Measurements from ENCODE around the gene C12orf42.

DNA sequence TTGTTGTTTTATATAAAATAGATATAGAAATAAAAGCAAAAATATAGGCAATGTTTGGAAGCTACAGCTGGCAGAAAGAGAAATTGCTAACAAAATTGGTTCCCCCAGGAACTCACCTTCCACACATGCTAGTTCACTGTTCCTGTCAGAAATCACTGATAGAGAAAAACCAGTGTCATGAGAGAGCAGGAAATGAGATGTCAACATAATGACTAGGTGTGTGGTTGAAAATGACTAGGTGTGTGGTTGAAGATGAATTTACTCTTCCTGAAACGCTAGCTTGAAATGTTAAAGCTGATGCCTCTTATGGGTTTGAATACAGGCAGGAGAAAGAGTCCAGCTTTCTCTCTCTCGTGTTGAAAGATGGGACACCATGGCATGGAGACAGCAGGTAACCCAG, 216.3 kb downstream of the C12orf42 start:
- TF ChIP-seq, protein P1, sequence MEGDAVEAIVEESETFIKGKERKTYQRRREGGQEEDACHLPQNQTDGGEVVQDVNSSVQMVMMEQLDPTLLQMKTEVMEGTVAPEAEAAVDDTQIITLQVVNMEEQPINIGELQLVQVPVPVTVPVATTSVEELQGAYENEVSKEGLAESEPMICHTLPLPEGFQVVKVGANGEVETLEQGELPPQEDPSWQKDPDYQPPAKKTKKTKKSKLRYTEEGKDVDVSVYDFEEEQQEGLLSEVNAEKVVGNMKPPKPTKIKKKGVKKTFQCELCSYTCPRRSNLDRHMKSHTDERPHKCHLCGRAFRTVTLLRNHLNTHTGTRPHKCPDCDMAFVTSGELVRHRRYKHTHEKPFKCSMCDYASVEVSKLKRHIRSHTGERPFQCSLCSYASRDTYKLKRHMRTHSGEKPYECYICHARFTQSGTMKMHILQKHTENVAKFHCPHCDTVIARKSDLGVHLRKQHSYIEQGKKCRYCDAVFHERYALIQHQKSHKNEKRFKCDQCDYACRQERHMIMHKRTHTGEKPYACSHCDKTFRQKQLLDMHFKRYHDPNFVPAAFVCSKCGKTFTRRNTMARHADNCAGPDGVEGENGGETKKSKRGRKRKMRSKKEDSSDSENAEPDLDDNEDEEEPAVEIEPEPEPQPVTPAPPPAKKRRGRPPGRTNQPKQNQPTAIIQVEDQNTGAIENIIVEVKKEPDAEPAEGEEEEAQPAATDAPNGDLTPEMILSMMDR (IDR thresholded peaks at IDR 0.05; ENCODE audit: insufficient read depth, low read length), result no peak
- TF ChIP-seq REST (IDR thresholded peaks at IDR 0.05; ENCODE audit: insufficient replicate concordance, low read depth), result no peak
